Osteoblast (primary cell): ENCODE data around the gene ERBB4. TPM values are rescaled to one million over a fixed set of nuclear protein-coding genes. Genes with fewer than 3 reads are reported as not detected.

Experiments
- DNase-seq: peaks from one replicate; pipeline ENCODE4 v3.0.0; 2011; ENCODE audit warnings: low spot score, mixed read lengths; ENCODE audit not compliant: insufficient read length; ENCODE audit errors: missing footprints
- H2AFZ ChIP-seq: 2 replicates; pipeline ENCODE4 v1.6.0; 2011; ENCODE audit warnings: mild to moderate bottlenecking, low read length
- H3K27ac ChIP-seq: 2 replicates; pipeline ENCODE4 v1.5.1; 2011; ENCODE audit warnings: mild to moderate bottlenecking, low read depth, low read length, moderate library complexity
- H3K27me3 ChIP-seq: 2 replicates; pipeline ENCODE4 v1.6.0; 2012; ENCODE audit warnings: mild to moderate bottlenecking, control low read depth, inconsistent platforms, low read length, moderate library complexity; ENCODE audit not compliant: insufficient read depth
- H3K36me3 ChIP-seq: 2 replicates; pipeline ENCODE4 v1.5.1; 2011; ENCODE audit warnings: mild to moderate bottlenecking, low read length, control low read depth, moderate library complexity; ENCODE audit not compliant: insufficient read depth
- H3K4me1 ChIP-seq: 2 replicates; pipeline ENCODE4 v1.5.1; 2011; ENCODE audit warnings: mild to moderate bottlenecking, low read length, control low read depth, moderate library complexity; ENCODE audit not compliant: insufficient read depth
- H3K4me2 ChIP-seq: 2 replicates; pipeline ENCODE4 v1.6.0; 2011; ENCODE audit warnings: mild to moderate bottlenecking, low read length; ENCODE audit not compliant: insufficient read depth
- H3K4me3 ChIP-seq: fragments of 200-600 bp; sonication (generic); 3 replicates; pipeline ENCODE4 v1.5.1; 2012; ENCODE audit warnings: mild to moderate bottlenecking, low read length, inconsistent platforms; ENCODE audit not compliant: insufficient read depth
- H3K79me2 ChIP-seq: 2 replicates; pipeline ENCODE4 v1.6.0; 2012; ENCODE audit warnings: mild to moderate bottlenecking, low read length, control low read depth, inconsistent platforms; ENCODE audit not compliant: insufficient read depth
- H3K9me3 ChIP-seq: 2 replicates; pipeline ENCODE4 v1.5.1; 2011; ENCODE audit warnings: low read depth, low read length, control low read depth
- H4K20me1 ChIP-seq: 2 replicates; pipeline ENCODE4 v1.6.0; 2012; ENCODE audit warnings: mild to moderate bottlenecking, low read length, control low read depth; ENCODE audit not compliant: insufficient read depth
- CTCF ChIP-seq: IDR thresholded peaks from 2 replicates; pipeline ENCODE4 v1.5.1; 2011; ENCODE audit warnings: mild to moderate bottlenecking, low read depth, low read length, moderate library complexity; ENCODE audit errors: extremely low read depth
- total RNA-seq: library from RNA; depleted of rRNA; stranded (reverse); fragments of >200 nt; gene quantifications from 2 replicates; pipeline ENCODE4 v1.2.3, GENCODE V29; 2012

ERBB4 gene
- total RNA-seq, 1 donor, result under 0.01 TPM

GRCh38 chr2:212032032-212032431 lies 506.6 kb downstream of the ERBB4 start:
- DNase-seq, result no peak
- Histone ChIP-seq H3K4me2 (peak overlapping the region; percentile 67), H4K20me1 (no peaks in the 10 kb centered on the region), H3K27me3 (no peaks in the 10 kb centered on the region), H3K27ac (peak overlapping the region; percentile 89), H3K9me3 (no peaks in the 10 kb centered on the region), H3K79me2 (no peaks in the 10 kb centered on the region), H3K36me3 (no peaks in the 10 kb centered on the region), H2AFZ (no peak overlapping the region), H3K4me1 (peaks cover 59% of the 10 kb centered on the region), H3K4me3 (no peak overlapping the region)
- TF ChIP-seq CTCF, result no peak

GRCh38 chr2:212030709-212031108 lies 507.9 kb downstream of the ERBB4 start:
- DNase-seq, result no peak
- Histone ChIP-seq H3K27ac (peak overlapping the region; percentile 89), H3K9me3 (no peaks in the 10 kb centered on the region), H3K4me2 (no peak overlapping the region), H3K27me3 (no peaks in the 10 kb centered on the region), H3K4me1 (peaks cover 61% of the 10 kb centered on the region), H2AFZ (no peak overlapping the region), H3K36me3 (no peaks in the 10 kb centered on the region), H3K79me2 (no peaks in the 10 kb centered on the region), H4K20me1 (no peaks in the 10 kb centered on the region), H3K4me3 (no peak overlapping the region)
- no peak for TF ChIP-seq CTCF

GRCh38 chr2:212028798-212029394 lies 509.7 kb downstream of the ERBB4 start:
- Histone ChIP-seq H3K4me1 (peaks cover 51% of the 10 kb centered on the region), H3K36me3 (no peaks in the 10 kb centered on the region), H3K79me2 (no peaks in the 10 kb centered on the region), H3K27ac (no peak overlapping the region), H3K4me3 (no peak overlapping the region), H3K27me3 (no peaks in the 10 kb centered on the region), H2AFZ (peak overlapping the region; percentile 15), H4K20me1 (no peaks in the 10 kb centered on the region), H3K4me2 (no peak overlapping the region), H3K9me3 (no peaks in the 10 kb centered on the region)
- TF ChIP-seq CTCF, result no peak
- DNase-seq, result no peak

GRCh38 chr2:212027681-212028628 lies 510.6 kb downstream of the ERBB4 start:
- Histone ChIP-seq H4K20me1 (no peaks in the 10 kb centered on the region), H3K27me3 (no peaks in the 10 kb centered on the region), H3K4me3 (no peak overlapping the region), H3K9me3 (no peaks in the 10 kb centered on the region), H3K36me3 (no peaks in the 10 kb centered on the region), H3K4me1 (peaks cover 49% of the 10 kb centered on the region), H2AFZ (peak overlapping the region; percentile 15), H3K79me2 (no peaks in the 10 kb centered on the region), H3K4me2 (peak overlapping the region; percentile 8), H3K27ac (peak overlapping the region; percentile 73)
- no peak for DNase-seq
- TF ChIP-seq CTCF, result no peak
